HEK293 (cell line): ENCODE measurements around the gene SLC25A47.
A peak's percentile ranks its signal among the peaks of the same experiment; 100 is the strongest.

Experiments used
- MYNN ChIP-seq: fragments of 450-650 bp; formaldehyde crosslinking; IDR thresholded peaks from 2 replicates; pipeline ENCODE4 v1.5.1; 2016; ENCODE audit warnings: missing biosample characterization, missing genetic modification characterization, borderline replicate concordance
- PRDM2 ChIP-seq: fragments of 450-650 bp; formaldehyde crosslinking; IDR thresholded peaks from 2 replicates; pipeline ENCODE4 v1.5.1; 2016; ENCODE audit warnings: missing biosample characterization, missing genetic modification characterization, borderline replicate concordance
- SP7 ChIP-seq: fragments of 450-650 bp; formaldehyde crosslinking; IDR thresholded peaks from 2 replicates; pipeline ENCODE4 v1.5.1; 2016; ENCODE audit warnings: missing biosample characterization, missing genetic modification characterization
- ZBTB8A ChIP-seq: fragments of 450-650 bp; formaldehyde crosslinking; IDR thresholded peaks from 2 replicates; pipeline ENCODE4 v1.5.1; 2016; ENCODE audit warnings: missing biosample characterization, missing genetic modification characterization
- ZNF138 ChIP-seq: fragments of 450-650 bp; formaldehyde crosslinking; IDR thresholded peaks from 2 replicates; pipeline ENCODE4 v1.5.1; 2016; ENCODE audit warnings: missing biosample characterization, missing genetic modification characterization, borderline replicate concordance
- ZNF24 ChIP-seq: fragments of 450-650 bp; formaldehyde crosslinking; IDR thresholded peaks from 2 replicates; pipeline ENCODE4 v1.5.1; 2016; ENCODE audit warnings: missing biosample characterization, missing genetic modification characterization
- ZNF324 ChIP-seq: fragments of 450-650 bp; formaldehyde crosslinking; IDR thresholded peaks from 2 replicates; pipeline ENCODE4 v1.5.1; 2016; ENCODE audit warnings: missing biosample characterization, missing genetic modification characterization
- ZNF366 ChIP-seq: fragments of 450-650 bp; formaldehyde crosslinking; conservative IDR thresholded peaks from 2 replicates; pipeline ENCODE4 v1.5.1; 2016; ENCODE audit warnings: missing biosample characterization, missing genetic modification characterization
- ZNF37A ChIP-seq: fragments of 450-650 bp; IDR thresholded peaks from 2 replicates; pipeline ENCODE4 v1.5.1; 2018; ENCODE audit warnings: missing biosample characterization, missing genetic modification characterization
- ZNF433 ChIP-seq: fragments of 450-650 bp; formaldehyde crosslinking; IDR thresholded peaks from 2 replicates; pipeline ENCODE4 v1.5.1; 2016; ENCODE audit warnings: missing biosample characterization, missing genetic modification characterization, low read depth
- ZNF488 ChIP-seq: fragments of 450-650 bp; formaldehyde crosslinking; IDR thresholded peaks from 2 replicates; pipeline ENCODE4 v1.5.1; 2016; ENCODE audit warnings: missing biosample characterization, missing genetic modification characterization
- ZNF548 ChIP-seq: fragments of 450-650 bp; formaldehyde crosslinking; IDR thresholded peaks from 2 replicates; pipeline ENCODE4 v1.5.1; 2016; ENCODE audit warnings: missing biosample characterization, missing genetic modification characterization
- ZNF580 ChIP-seq: fragments of 450-650 bp; formaldehyde crosslinking; IDR thresholded peaks from 2 replicates; pipeline ENCODE4 v1.5.1; 2016; ENCODE audit warnings: missing biosample characterization, missing genetic modification characterization
- ZNF624 ChIP-seq: fragments of 450-650 bp; formaldehyde crosslinking; IDR thresholded peaks from 2 replicates; pipeline ENCODE4 v1.5.1; 2017; ENCODE audit warnings: missing biosample characterization, missing genetic modification characterization
- ZNF626 ChIP-seq: fragments of 450-650 bp; sonication (Bioruptor Pico); formaldehyde crosslinking; IDR thresholded peaks from 2 replicates; pipeline ENCODE4 v1.5.1; 2018; ENCODE audit warnings: missing biosample characterization, missing genetic modification characterization, inconsistent platforms
- ZNF664 ChIP-seq: fragments of 450-650 bp; formaldehyde crosslinking; IDR thresholded peaks from 2 replicates; pipeline ENCODE4 v1.5.1; 2016; ENCODE audit warnings: missing biosample characterization, missing genetic modification characterization
- ZNF670 ChIP-seq: fragments of 450-650 bp; formaldehyde crosslinking; IDR thresholded peaks from 2 replicates; pipeline ENCODE4 v1.5.1; 2016; ENCODE audit warnings: missing biosample characterization, missing genetic modification characterization, low read depth
- ZSCAN16 ChIP-seq: fragments of 450-650 bp; formaldehyde crosslinking; IDR thresholded peaks from 2 replicates; pipeline ENCODE4 v1.5.1; 2016; ENCODE audit warnings: missing biosample characterization, missing genetic modification characterization
- ZSCAN30 ChIP-seq: fragments of 450-650 bp; IDR thresholded peaks from 2 replicates; pipeline ENCODE4 v1.5.1; 2018; ENCODE audit warnings: missing biosample characterization, mild to moderate bottlenecking, missing genetic modification characterization, moderate library complexity
- ZSCAN5A ChIP-seq: fragments of 450-650 bp; formaldehyde crosslinking; IDR thresholded peaks from 2 replicates; pipeline ENCODE4 v1.5.1; 2016; ENCODE audit warnings: missing biosample characterization, missing genetic modification characterization
- TF ChIP-seq, protein P1 (sequence below): fragments of 450-650 bp; formaldehyde crosslinking; IDR thresholded peaks from 2 replicates; pipeline ENCODE4 v1.5.1; 2016; ENCODE audit warnings: missing biosample characterization, missing genetic modification characterization
- TF ChIP-seq, protein P2 (sequence below): fragments of 450-650 bp; formaldehyde crosslinking; IDR thresholded peaks from 2 replicates; pipeline ENCODE4 v1.5.1; 2016; ENCODE audit warnings: missing biosample characterization, missing genetic modification characterization, borderline replicate concordance

SLC25A47 gene

DNA sequence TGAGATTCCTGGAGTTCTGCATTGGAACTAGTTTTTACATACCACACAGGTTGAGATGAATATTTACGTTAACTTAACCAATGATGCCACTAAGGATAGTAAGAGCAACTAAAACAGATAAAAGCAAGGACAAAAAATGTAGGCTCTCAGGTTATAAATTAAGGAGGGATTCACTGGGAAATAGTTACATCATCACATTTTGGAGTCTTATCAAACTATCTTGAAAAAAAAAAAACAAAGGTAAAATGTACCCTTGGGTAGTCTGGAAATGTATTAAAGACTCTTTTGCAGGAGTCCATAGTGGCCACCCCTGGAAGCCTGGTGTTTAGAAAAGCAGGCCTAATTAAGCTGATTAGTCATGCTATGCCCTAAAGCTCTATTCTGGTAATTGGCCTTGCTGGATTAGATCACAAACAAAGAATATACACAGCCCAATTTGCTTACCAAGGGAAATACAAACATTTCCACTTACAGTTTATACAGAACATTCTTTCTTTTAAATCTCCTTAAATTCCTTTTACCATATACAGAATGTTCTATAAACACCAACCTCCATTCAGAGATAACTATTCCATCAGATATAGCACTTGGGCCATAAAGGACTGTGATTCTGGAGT, 39.3 kb downstream of the SLC25A47 start (continued):
- TF ChIP-seq ZSCAN30 (tag by site-specific recombination), result no peak
- no peak for TF ChIP-seq ZNF324 (tag by site-specific recombination)
- TF ChIP-seq ZNF664 (tag by site-specific recombination), result peak; percentile 18; the same call in 1 of the 2 replicates
- TF ChIP-seq PRDM2 (tag by site-specific recombination), result no peak
- 0 out of 2 replicates have a peak, but pooled peaks have one; percentile 21 for TF ChIP-seq SP7 (tag by site-specific recombination)
- no peak for TF ChIP-seq ZNF433 (tag by site-specific recombination)
- no peak for TF ChIP-seq ZNF138
- TF ChIP-seq ZNF548 (tag by site-specific recombination), result no peak
- TF ChIP-seq, protein P1, sequence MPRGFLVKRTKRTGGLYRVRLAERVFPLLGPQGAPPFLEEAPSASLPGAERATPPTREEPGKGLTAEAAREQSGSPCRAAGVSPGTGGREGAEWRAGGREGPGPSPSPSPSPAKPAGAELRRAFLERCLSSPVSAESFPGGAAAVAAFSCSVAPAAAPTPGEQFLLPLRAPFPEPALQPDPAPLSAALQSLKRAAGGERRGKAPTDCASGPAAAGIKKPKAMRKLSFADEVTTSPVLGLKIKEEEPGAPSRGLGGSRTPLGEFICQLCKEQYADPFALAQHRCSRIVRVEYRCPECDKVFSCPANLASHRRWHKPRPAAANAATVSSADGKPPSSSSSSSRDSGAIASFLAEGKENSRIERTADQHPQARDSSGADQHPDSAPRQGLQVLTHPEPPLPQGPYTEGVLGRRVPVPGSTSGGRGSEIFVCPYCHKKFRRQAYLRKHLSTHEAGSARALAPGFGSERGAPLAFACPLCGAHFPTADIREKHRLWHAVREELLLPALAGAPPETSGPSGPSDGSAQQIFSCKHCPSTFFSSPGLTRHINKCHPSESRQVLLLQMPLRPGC (tag by site-specific recombination), result 0 out of 2 replicates have a peak, but pooled peaks have one; percentile 25
- no peak for TF ChIP-seq MYNN (tag by site-specific recombination)
- TF ChIP-seq ZNF624, result no peak
- no peak for TF ChIP-seq ZSCAN5A
- no peak for TF ChIP-seq ZBTB8A (tag by site-specific recombination)
- TF ChIP-seq ZSCAN16, result no peak
- TF ChIP-seq ZNF24 (tag by site-specific recombination), result no peak
- TF ChIP-seq ZNF670 (tag by site-specific recombination), result no peak
- TF ChIP-seq, protein P2, sequence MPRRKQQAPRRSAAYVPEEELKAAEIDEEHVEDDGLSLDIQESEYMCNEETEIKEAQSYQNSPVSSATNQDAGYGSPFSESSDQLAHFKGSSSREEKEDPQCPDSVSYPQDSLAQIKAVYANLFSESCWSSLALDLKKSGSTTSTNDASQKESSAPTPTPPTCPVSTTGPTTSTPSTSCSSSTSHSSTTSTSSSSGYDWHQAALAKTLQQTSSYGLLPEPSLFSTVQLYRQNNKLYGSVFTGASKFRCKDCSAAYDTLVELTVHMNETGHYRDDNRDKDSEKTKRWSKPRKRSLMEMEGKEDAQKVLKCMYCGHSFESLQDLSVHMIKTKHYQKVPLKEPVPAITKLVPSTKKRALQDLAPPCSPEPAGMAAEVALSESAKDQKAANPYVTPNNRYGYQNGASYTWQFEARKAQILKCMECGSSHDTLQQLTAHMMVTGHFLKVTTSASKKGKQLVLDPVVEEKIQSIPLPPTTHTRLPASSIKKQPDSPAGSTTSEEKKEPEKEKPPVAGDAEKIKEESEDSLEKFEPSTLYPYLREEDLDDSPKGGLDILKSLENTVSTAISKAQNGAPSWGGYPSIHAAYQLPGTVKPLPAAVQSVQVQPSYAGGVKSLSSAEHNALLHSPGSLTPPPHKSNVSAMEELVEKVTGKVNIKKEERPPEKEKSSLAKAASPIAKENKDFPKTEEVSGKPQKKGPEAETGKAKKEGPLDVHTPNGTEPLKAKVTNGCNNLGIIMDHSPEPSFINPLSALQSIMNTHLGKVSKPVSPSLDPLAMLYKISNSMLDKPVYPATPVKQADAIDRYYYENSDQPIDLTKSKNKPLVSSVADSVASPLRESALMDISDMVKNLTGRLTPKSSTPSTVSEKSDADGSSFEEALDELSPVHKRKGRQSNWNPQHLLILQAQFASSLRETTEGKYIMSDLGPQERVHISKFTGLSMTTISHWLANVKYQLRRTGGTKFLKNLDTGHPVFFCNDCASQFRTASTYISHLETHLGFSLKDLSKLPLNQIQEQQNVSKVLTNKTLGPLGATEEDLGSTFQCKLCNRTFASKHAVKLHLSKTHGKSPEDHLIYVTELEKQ, result peak; percentile 39; the same call in 1 of the 2 replicates
- peak; percentile 47; the same call in 1 of the 2 replicates for TF ChIP-seq ZNF366 (tag by site-specific recombination)
- no peak for TF ChIP-seq ZNF37A (tag by site-specific recombination)
- no peak for TF ChIP-seq ZNF580 (tag by site-specific recombination)
- no peak for TF ChIP-seq ZNF626 (tag by site-specific recombination)
- TF ChIP-seq ZNF488 (tag by site-specific recombination), result no peak
- TF ChIP-seq, all 188 proteins: peak for 16
